Right atrium auricular region (tissue), 2 donors: ENCODE results near the gene COQ9. TPM values are rescaled to one million over a fixed set of nuclear protein-coding genes. Genes with fewer than 3 reads are reported as not detected.

Source experiments
- DNase-seq: peaks from one replicate; pipeline ENCODE4 v3.0.0-alpha.2; 2019; ENCODE audit warnings: low spot score
- H3K27ac ChIP-seq, 2 donors: fragments of 200-600 bp; sonication (generic); 1 replicate in 1 of 2; 2 replicates in 1 of 2; pipeline ENCODE4 v1.5.1; 2016 to 2019
- H3K27me3 ChIP-seq, 2 donors: fragments of 200-600 bp; sonication (generic); one replicate each; pipeline versions ENCODE4 v1.5.1 to v1.6.0; 2017 to 2019
- H3K36me3 ChIP-seq: fragments of 200-600 bp; sonication (generic); one replicate; pipeline ENCODE4 v1.5.1; 2016
- H3K4me1 ChIP-seq, 2 donors: fragments of 200-600 bp; sonication (generic); one replicate each; pipeline versions ENCODE4 v1.5.1 to v1.6.0; 2017 to 2019
- H3K4me3 ChIP-seq, 2 donors: fragments of 200-600 bp; sonication (generic); 1 replicate in 1 of 2; 2 replicates in 1 of 2; pipeline ENCODE4 v1.5.1; 2017 to 2019; ENCODE audit warnings: mild to moderate bottlenecking in 1 of 2, moderate library complexity in 1 of 2
- H3K9me3 ChIP-seq, 2 donors: fragments of 200-600 bp; sonication (generic); one replicate each; pipeline ENCODE4 v1.5.1; 2019
- total RNA-seq, 2 donors: library from RNA; depleted of rRNA; stranded (reverse); fragments of >200 nt; gene quantifications; one replicate each; pipeline ENCODE4 v1.1.0, GENCODE V29; 2016
- TF ChIP-seq, protein P1 (sequence below), 2 donors: fragments of 200-600 bp; sonication (generic); IDR thresholded peaks; one replicate each; pipeline ENCODE4 v1.5.1; 2019; ENCODE audit warnings: antibody characterized with exemption in 2 of 2

Gene COQ9
- total RNA-seq, 2 donors from 2014 or later: 106 to 153 TPM

DNA sequence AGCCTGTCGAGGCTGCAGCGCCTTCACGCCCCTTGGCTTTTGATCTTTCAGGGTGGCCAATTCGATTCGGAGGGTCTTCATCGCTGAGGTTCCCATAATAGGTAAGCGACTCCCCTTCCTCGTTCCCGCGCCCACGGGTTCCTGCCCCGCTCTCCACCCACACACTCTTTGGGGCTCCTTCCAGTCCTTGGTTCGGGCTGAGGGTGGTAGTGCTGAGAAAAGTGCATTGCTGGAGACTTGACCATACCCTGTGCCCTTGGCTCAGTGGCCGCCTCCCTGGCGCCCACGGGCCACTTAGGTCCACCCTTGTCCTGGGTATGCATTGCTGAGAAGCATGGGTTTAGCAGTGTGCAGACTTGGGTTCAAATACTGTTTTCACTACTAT, 15.7 kb downstream of the COQ9 start:
- H3K9me3 ChIP-seq: no peaks in the 10 kb centered on the region
- peaks cover 0 to 13% of the 10 kb centered on the region in 2 donors for H3K4me1 ChIP-seq
- no peaks in the 10 kb centered on the region for H3K27me3 ChIP-seq
- DNase-seq: no peak
- peak overlapping the region; percentile 75 to 91 for H3K27ac ChIP-seq
- peak overlapping the region; percentile 77 to 99 for H3K4me3 ChIP-seq
- TF ChIP-seq, protein P1, sequence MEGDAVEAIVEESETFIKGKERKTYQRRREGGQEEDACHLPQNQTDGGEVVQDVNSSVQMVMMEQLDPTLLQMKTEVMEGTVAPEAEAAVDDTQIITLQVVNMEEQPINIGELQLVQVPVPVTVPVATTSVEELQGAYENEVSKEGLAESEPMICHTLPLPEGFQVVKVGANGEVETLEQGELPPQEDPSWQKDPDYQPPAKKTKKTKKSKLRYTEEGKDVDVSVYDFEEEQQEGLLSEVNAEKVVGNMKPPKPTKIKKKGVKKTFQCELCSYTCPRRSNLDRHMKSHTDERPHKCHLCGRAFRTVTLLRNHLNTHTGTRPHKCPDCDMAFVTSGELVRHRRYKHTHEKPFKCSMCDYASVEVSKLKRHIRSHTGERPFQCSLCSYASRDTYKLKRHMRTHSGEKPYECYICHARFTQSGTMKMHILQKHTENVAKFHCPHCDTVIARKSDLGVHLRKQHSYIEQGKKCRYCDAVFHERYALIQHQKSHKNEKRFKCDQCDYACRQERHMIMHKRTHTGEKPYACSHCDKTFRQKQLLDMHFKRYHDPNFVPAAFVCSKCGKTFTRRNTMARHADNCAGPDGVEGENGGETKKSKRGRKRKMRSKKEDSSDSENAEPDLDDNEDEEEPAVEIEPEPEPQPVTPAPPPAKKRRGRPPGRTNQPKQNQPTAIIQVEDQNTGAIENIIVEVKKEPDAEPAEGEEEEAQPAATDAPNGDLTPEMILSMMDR (IDR thresholded peaks at IDR 0.05): no peak
- peaks cover 62% of the 10 kb centered on the region for H3K36me3 ChIP-seq

DNA sequence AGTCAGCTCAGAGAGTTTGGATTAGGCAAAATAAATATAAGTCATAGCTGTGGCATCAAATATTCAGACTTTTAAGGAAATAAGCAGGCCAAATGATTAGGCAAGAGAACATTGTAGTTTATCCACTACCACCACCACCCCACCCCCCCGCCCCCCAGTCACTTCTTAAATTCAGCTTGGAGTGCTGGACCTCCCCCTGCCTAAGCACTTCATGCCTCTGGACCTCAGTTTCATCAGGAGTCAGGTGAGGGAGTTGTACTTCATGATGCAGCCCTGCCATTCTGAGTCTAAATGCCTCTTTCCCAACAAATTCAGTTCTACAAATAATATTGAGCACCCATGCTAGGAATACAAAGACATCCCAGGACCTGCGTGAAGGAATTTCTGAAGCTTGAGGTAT, 17.2 kb downstream of the COQ9 start:
- Histone ChIP-seq H3K27me3 (no peaks in the 10 kb centered on the region), H3K36me3 (peaks cover 62% of the 10 kb centered on the region), H3K4me1 (peaks cover 0 to 13% of the 10 kb centered on the region in 2 donors), H3K27ac (no peak overlapping the region), H3K9me3 (no peaks in the 10 kb centered on the region), H3K4me3 (no peak overlapping the region)
- TF ChIP-seq, protein P1 (IDR thresholded peaks at IDR 0.05): no peak
- no peak for DNase-seq

DNA sequence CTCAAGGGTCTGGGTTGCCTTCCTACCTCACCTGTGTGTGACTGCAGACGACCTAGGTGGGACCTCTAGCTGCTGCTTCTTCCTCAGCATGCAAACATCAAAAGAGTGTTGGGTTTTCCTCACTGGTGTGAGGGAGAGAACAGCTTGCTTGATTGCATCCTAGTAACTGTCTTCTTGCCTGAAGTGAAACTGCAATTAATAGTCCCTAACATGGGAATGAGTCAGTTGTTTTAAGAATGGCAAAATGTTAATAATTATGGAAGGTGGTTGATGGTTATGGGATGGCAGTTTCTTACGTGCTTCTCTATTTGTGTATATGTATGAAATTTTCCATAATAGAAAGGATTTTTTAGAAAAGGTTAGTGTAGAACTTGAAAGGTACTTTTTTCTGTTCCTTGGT, 21.1 kb downstream of the COQ9 start:
- Histone ChIP-seq H3K9me3 (no peaks in the 10 kb centered on the region), H3K4me3 (no peak overlapping the region), H3K27ac (no peak overlapping the region), H3K36me3 (peaks cover 76% of the 10 kb centered on the region), H3K4me1 (peaks cover 0 to 32% of the 10 kb centered on the region in 2 donors), H3K27me3 (no peaks in the 10 kb centered on the region)
- TF ChIP-seq, protein P1 (IDR thresholded peaks at IDR 0.05): no peak
- DNase-seq: no peak

DNA sequence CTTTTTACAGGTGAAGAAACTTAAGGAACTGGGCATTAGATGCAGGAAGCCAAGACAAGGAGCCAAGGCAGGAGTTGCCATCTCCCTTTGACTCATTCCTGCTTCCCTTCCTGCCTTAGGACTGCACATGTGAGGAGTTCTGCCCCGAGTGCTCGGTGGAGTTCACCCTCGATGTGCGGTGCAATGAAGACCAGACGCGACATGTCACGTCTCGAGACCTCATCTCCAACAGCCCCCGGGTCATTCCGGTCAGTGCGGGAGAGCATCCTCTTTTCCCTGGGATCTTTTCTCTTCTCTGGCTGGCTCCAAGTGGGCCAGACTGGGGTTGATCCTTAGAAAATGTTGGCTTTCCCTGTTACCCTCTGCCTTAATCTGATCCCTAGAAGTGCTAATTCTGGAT, 21.8 kb downstream of the COQ9 start:
- H3K27ac ChIP-seq: no peak overlapping the region
- no peaks in the 10 kb centered on the region for H3K27me3 ChIP-seq
- H3K9me3 ChIP-seq: no peaks in the 10 kb centered on the region
- peaks cover 81% of the 10 kb centered on the region for H3K36me3 ChIP-seq
- peaks cover 0 to 25% of the 10 kb centered on the region in 2 donors for H3K4me1 ChIP-seq
- TF ChIP-seq, protein P1 (IDR thresholded peaks at IDR 0.05): no peak
- no peak overlapping the region for H3K4me3 ChIP-seq
- no peak for DNase-seq

DNA sequence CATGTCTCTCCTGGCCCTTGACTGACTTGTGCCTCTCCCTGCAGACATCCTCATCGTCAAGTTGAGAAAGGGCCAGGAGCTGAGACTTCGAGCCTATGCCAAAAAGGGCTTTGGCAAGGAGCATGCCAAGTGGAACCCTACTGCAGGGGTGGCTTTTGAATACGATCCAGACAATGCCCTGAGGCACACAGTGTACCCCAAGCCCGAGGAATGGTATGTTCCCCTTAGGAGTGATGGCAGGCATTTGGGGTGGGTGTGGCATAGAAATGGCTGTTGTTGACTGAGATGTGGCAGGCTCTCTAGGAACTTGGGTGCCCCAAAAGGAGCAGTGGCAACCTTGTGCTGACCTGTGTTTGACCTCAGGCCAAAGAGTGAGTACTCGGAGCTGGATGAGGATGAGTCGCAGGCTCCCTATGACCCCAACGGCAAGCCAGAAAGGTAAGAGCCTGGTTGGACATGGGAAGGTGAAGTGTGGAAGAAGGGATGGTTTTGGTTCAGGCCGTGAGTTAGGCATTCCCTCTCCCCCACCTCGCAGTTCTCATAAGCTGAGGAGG, 22.7 kb downstream of the COQ9 start:
- TF ChIP-seq, protein P1 (IDR thresholded peaks at IDR 0.05): no peak
- Histone ChIP-seq H3K9me3 (no peaks in the 10 kb centered on the region), H3K4me1 (peaks cover 0 to 23% of the 10 kb centered on the region in 2 donors), H3K27me3 (no peaks in the 10 kb centered on the region), H3K4me3 (no peak overlapping the region), H3K36me3 (peaks cover 87% of the 10 kb centered on the region), H3K27ac (no peak overlapping the region)
- DNase-seq: no peak

DNA sequence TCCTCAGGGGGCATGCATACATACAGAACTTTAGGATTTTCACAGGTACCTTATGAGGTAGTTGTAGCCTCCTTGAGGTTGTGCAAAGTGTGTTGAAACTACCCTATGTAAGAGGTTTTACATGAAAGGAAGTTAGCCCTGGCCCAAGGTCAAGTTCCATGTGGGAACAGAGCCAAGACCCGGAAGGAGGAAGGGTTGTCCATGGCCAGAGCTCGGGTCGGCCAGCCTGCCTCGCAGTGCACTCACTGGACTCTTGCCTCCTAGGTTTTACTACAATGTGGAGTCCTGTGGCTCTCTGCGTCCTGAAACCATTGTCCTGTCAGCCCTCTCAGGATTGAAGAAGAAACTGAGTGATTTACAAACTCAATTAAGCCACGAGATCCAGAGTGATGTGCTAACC, 23.4 kb downstream of the COQ9 start:
- TF ChIP-seq, protein P1 (IDR thresholded peaks at IDR 0.05): no peak
- no peak overlapping the region for H3K27ac ChIP-seq
- no peaks in the 10 kb centered on the region for H3K27me3 ChIP-seq
- H3K4me1 ChIP-seq: peaks cover 0 to 23% of the 10 kb centered on the region in 2 donors
- H3K36me3 ChIP-seq: peaks cover 86% of the 10 kb centered on the region
- H3K4me3 ChIP-seq: no peak overlapping the region
- DNase-seq: peak; percentile 80
- no peaks in the 10 kb centered on the region for H3K9me3 ChIP-seq
